Inflammatory macrophage treated with lipopolysaccharide for 1 hour (primary cell): ENCODE measurements around the gene PACRG.
"Not testable (repeated sequence)": the region's sequence is repeated elsewhere in the genome, so short reads cannot be mapped to it uniquely, and the experiment has no call there.

Experiments
- DNase-seq, 2 donors: peaks; one replicate each; pipeline ENCODE4 v3.0.0-alpha.2; 2020 to 2022

Gene PACRG

DNA sequence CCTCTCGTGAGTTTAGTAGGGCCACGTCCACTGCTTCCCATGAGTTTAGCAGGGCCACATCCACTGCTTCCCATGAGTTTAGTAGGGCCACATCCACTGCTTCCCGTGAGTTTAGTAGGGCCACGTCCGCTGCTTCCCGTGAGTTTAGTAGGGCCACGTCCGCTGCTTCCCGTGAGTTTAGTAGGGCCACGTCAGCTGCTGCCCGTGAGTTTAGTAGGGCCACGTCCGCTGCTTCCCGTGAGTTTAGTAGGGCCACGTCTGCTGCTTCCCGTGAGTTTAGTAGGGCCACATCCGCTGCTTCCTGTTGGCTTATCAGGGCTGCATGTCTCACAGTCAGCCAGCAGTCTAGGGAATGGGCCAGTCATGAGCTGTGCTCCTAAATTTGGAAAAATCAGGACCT is 573.1 kb downstream of the PACRG start:
- no peak for DNase-seq

DNA sequence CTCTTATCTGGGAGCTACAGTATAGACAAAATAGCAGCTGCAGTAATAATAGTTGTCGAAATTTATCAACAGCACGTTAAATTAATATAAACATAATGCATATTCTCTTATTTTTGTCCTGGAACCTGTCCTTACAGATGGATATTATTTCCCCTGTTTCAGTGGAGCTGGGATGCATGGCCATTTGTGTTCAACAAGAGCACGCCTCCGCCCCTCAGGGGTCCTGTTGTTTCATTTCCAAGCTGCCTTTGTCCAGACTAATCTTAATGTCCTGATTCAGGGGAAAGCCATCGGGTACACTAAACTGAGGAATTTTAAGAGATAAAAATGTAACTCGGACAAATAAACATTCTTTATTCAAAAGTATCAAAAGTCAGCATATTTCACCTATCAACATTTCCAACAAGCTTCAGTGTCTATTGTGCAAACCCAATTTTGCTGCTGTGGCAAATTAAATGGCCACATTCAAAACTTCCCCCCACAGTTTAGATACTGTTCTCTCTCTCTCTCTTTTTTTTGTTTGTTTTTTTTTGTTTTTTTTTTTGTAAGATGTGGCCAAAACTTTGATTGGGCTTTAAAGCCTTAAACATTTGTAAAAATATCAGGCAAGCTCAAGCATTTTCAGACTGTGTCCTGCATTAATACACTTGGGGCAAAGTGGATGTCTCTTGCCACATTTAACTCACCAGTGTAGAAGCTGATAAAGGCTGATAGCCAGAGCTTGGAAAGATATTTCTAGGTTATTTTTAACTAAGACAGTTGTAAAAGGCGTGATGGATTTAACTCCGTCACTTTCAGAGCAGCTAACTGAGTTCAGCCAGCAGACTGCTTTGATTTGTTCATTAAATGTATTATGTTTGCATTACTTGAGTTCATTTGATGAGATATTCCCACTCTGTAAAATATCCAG is 574.2 kb downstream of the PACRG start:
- DNase-seq: no peak

DNA sequence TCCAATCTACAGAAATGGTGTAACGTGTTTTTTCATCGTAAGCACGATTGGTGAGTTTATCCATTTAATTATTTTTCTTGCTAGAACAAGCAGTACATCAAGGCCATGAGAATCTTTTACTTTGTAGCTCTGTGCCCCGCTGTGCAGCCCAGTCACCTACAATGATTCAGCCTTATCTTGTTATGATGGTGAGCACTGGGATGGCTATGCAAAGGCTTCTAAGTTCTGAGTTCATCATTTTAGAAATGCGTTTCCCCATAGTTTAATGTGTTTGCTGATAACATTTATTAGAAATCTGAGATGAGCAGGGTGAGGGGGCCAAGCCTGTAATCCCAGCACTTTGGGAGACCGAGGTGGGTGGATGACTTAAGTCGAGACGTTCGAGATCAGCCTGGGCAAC is 575.0 kb downstream of the PACRG start:
- no peak for DNase-seq

DNA sequence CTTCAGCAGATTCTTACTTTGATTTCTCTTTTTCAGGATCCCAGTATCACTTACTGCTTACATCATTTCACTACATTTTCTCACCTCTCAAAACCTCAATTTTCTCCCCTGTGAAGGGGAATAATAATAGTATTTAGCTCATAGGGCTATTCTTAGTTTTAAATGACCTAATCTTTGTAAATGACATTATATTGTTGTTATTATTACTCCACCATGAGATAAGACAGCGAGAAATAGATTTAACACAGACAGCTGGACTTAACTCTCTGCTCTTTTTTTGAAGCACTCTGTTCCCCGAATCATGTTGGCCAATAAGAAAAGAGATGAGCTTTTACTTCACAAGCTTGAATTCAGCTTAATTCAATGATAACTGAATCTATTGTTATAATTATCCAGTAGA is 578.2 kb downstream of the PACRG start:
- no peak for DNase-seq

DNA sequence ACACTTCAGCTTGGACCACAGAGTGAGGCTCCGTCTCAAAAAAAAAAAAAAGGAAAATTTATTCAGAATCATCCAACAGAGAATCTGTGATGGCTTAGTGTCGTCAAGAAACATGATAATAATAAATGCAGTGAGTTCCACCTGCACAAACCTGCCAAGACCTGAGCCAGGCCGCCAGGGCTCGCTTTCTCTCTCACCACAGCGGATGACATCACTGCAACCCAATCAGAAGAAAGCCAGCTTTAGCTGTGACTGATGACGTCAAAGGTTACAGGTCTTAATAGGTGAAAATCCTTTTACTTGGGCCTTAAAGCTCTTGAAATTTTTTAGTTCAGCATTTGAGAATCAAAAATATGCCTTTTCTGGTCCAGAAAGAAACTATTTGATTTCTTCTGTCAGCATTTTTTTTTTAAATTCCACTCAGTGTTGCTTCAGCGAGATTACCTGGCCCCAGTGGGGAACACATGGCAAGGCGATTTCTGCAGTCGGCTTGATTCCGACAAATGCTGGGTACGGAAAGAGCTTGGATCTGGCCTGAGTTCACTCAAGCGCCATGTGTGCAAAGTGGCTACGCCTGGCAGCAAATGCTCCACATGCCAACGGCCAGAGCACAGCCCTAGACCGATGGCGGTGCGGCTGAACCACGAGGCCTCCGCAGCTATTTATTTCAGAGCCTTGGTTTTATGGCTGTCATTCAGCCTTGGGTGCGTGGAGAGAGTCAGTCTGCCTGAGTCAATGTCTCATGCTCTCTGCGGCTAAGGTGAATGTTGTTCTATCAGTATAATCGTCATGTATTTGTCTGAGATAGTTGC is 581.1 kb downstream of the PACRG start:
- DNase-seq: no peak

DNA sequence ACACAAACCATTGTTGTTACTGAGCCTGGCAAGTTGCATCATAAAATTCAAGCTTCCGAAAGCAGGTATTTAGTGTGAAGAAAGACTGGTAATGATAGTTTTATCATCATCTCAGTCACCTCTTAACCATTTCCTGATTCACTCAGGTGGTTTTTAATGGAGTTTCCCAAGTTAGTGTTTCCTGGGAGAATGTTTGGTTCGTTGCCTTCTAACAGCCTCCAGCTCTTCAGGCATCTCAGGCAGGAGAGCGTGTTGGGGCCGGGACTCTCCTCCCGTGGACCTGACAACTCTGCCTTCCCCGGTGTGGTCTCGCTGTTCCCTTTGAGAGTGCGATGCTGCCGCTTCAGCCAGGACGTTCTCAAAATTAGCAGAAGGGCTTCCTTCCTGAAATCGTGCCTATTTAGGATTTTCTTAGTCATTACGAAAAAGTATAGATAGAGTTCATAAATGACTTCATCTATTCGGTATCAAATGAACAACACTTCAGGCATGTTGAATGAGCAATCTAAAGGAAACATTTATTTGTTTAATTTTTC is 581.8 kb downstream of the PACRG start:
- DNase-seq: no peak

DNA sequence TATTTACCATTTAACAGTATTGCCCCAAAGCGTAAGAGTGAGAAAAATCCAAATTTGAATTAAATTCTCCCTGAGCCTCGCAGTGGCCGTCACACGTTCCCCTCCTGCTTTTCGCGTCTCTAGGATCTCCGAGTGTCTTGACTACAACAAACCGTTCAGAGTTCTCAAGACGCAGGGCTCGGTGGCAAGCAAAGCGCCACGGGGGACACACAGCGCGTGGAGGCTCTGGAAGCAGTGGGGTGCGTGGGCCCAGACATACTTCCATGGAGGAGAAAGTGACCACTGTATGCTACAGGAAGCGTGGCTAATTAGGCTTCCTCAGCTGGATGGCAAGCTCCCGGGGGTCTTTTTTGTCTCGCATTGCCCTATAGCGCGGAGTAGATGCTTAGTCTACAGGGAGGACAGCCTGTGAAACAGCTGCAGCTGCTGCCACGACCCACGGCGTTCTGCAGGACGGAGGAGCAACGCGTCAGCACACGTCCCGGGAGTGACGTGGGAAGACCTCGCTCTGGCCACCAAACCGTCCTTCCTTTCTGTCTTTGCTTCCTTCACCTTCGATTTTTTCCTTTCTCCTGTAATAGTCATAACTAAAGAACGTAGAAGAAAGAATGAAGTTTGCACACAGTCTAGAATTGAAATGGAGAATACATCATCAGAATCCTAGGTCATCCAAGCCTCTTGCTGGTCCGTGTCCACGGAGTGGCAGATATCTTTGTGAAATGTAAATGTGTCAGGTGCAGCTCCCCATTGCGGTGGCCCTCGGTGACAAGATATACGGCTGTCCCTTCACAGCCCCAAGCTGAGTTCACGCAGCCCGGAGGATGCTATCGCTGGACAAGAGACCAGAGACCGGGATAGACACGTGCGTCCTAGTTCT is 582.6 kb downstream of the PACRG start:
- no peak for DNase-seq

DNA sequence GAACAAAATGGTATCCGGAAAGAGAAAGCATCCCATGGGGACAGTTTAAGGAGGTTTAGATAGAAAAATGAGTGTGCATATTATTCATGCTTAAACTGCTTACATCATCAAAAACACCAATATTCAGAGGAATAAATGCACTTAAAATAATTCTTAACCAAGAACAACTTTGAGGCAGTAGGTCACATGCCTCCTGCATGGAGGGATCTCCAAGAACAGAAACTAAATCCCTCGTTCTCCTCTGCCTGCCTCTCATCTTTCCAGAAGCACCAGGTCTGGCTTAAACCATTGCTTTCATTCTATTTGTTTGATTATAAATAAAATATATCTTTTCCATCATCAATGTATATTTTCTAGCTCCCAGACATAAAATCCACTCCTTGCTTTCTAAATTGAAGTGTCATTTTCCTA is 583.2 kb downstream of the PACRG start:
- no peak for DNase-seq

DNA sequence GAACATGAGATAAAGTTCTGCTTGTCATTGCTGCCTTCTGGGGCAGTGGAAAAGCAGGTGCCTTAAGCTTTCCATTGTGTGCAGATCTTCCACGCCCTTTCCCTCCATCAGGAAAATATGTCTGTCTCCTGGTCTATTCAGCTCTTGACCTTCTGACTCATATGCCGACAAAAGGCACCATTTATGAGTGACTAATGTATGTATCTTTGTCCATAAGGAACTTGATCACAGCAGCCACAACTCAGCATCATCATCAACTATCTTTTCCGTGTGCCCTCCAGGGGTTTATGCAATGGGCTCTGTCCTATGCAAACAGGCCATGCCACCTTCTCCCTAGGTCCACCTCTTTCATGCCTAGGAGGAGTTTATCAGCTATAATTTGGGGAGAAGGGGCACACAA is 584.1 kb downstream of the PACRG start:
- no peak for DNase-seq

DNA sequence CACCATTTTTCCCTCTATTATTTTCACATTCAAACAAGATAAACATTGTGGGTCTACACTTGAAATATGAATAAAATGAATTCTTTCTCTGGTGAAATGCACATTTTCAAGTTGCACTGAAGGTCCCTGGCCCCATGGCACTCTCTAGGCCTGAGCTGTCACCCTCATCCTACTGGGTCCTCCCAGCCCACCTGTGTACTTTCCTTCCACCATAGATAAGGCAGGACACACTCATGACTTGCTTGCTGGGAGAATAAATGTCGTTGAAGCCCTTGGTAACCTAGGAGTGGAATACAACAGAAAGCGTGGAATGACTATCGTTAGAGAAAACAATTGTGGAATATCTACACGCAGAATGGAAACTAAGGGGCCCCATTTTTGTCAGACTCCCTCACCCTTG is 585.8 kb downstream of the PACRG start:
- no peak for DNase-seq

DNA sequence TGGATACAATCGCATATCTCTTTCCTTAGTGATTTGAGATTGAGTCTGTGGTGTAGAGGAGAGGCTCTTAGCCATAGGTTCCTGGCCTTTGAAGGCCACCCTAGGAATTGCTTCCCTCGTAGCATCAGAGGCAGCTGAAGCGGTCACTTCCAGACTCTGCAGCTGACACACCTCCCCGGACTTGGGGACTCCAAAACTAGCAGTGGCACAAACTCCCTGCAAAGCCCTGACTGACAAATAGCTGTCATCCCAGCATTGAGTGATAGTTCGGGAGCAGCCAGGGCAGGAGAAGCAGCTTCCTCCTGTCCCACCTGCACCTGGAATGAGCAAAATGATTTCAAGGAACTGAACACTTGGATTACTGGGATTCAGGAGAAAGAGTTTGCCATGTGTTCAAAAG is 586.2 kb downstream of the PACRG start:
- no peak for DNase-seq

DNA sequence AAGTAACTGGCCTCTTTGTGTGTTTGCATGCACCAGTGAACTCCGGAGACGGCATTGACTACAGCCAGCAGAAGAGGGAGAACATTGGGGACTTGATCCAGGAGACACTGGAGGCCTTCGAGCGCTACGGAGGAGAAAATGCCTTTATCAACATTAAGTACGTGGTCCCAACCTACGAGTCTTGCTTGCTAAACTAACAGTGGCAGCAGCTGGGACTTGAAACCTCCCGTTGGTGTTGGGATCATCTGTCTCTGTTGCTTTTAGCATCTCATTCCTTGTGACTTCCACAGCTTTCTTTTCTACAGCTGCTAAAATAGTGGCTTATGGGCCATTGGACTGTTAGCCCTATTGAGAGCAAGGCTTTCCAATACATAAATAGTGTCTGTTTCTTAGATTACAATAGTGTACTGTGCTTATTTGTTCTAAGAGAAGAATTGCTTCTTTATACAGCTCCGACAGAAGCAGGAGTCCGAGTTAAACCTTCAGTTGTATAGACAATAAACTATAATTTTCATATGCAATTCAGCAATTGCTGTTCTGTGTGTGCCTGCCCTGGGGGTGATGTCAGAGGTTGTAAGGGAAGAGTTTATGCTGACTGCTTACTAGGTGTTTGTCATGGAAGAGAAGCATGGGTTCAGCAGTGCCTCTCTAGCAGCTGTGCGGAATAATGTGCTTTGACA is 587.2 kb downstream of the PACRG start:
- no peak for DNase-seq

DNA sequence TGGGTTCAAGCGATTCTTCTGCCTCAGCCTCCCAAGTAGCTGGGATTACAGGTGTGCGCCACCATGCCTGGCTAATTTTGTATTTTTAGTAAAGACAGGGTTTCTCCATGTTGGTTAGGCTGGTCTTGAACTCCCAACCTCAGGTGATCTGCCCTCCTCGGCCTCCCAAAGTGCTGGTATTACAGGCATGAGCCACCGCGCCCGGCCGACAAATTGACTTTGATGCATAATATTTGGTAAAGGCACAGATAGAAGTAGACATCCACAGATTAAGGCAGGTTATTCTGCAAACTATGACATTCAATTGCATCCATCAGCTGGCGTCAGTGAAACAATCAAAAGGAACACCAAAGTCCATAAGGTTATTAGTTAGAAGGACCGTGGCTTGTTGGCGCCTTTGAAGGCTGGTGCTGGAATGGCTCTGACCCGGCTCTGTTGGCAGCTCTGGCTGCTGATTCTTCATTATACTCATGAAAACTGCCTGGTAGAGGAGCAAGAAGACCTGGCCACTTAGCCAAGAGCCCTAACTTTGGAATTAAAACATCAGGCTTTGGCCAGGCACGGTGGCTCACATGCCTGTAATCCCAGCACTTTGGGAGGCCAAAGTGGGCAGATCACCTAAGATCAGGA is 589.2 kb downstream of the PACRG start:
- DNase-seq: not testable (repeated sequence)

DNA sequence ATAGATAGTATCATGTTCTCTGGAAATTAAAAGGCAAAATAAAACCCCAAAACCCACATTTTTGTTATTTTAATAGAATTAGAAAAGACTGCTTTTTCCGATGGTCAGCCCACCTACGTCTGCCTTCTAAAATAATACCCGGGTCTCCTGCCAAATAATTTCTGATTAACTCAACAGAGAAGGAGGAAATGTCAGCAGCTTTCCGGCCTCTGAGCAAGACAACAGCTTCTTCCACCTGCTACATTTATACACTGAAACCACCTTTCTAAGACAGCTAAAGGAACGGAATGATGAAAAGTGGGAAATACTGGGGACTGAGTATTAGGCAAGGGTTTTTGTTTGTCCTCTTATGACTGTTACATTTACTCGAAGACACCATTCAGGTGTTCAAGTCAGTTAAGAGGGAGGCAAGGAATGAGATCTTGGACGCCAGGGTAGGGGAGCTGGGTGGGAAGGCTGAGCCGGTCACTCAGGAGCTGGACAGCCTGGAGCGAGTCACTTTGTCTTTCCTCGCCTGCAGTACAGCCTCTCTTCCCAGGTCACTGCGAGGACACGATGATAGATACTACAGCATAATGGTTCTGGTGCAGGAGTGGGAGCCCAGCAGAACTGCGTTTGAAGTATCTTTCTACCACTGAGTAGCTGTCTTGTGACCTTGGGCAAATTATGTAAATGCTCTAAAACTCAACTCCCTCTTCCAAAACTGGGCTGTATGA is 590.5 kb downstream of the PACRG start:
- DNase-seq: no peak

DNA sequence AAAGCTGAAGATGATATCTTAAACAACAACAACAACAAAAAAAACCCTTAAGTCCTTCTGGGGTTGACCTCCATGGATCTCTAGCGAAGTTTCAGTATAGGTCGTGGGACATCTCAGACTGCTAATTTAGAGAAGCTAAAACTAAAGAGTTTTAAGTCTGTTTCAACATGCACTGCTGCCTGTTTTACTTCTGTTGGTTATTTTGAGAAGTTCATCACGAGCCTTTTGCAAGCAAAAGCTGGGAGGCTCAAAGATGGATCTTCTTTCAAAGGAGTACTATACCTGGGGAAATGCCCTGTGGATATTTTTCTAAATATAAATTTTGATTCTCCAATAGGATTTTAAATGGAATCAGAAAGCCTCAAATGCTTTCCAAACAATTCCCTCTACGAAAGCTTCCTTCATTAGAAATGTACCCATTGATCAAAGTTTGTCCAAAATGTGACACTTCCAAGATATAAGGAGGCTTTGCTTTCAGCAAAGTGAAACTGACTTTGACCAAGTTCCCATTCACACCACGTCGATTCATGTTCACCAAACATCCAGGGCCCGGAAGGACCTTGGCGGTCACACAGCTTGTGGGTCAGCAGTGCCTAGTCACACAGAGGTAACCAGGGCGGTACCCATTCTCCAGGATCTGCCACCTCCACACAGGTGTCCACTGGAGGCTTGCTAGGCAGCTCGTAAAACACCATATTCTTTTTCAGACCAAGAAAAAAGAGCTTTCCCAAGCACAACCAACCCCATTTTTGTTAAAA is 592.0 kb downstream of the PACRG start:
- DNase-seq: no peak

DNA sequence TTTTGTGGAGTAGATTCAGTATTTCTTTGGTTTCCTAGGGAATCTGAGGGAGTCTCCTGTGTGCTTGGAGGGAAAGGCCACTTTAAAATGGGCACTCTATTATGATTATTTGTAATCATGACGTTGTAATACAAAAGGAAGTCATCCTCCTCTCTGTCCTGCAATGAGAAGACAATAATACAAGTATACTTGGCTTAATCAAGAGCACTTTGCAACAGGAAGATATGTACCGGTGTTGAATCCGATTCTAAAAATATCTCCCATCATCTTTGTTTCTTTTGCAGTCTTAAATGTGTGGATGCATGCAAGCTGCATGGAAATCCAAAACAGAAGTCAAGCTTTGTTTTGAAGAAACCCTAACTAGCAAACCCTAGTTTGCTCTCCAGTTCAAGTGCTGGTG is 592.6 kb downstream of the PACRG start:
- no peak for DNase-seq

DNA sequence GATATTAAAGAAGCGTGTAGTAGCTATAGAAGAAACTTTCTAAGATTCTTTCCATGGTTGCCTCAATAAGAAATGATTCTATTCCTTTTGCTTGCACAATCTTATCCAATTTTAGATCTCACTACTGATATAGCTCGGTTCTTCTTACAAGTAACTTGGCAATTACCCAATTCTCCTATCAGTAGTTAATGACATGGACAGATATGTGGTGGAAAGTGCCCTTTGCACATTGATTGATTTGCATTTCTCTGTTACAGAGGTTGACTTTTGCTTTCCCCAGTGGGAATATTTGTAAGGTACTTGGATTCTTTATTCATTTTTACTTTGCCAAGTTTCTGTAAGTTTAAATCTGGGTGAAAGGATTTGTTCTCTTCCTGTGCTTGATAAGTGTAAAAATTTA is 593.0 kb downstream of the PACRG start:
- DNase-seq: no peak

DNA sequence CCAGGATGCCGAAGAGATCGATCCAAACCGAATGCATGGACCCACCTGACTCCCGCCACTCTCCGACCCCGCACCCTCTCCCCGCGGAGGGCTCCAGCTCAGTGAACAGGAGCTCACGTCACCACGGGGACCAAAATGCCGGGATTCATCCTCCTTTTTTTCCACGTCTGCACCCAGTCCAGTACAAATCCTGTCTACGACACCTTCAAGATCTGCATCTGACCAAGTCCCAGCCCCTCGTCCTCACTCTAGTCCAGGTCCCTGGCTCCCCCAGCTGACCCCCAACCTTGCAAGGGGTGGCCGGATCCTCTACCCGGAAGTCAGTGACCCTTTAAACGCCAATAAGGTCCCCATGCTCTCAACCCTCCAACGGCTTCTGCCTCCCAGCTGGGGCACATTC is 593.9 kb downstream of the PACRG start:
- DNase-seq: no peak

DNA sequence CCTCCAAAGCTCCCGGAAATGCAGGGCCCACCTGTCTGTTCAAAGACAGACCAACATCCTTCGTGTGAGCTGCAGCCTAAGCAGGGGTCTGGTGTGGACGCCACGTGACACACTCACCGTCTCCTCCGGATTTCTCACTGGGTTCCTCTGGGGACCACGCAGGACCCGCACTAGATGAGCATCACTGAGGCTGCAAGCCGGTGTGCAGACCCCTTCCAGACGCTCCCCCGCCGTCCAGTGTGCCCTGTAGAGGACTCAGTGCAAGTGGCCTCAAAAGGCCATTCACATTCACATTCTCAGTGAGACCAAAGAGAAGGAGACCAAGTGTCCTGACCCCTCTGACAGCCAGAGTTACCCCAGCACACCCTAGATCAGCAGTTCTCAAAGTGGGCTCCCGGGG is 595.5 kb downstream of the PACRG start:
- no peak for DNase-seq

DNA sequence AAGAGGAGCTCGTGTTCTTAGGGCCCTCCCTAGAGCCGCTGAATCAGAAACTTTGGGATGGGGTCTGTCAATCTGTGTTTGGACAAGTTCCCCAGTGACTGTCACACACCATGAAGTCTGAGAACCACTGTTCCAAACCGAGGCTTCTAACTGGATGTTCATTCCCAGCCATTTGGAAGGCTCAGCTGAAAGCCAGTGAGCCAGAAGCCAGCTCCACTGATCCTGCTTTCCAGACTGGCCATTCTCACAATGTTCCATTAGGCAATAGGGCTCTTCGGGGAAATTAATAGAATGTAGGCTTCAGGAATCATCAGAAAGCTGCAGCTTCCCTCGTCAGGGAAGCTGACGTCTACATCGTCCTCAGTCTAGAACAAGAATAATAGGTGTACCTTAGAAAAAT is 595.9 kb downstream of the PACRG start:
- no peak for DNase-seq
